GM21717 (cell line): ENCODE data around the gene FRMD8.

ENCODE experiments used
- ATAC-seq: cut with Tn5 transposase; IDR thresholded peaks from one replicate; pipeline ENCODE4 v1.9.1; 2021; ENCODE audit warnings: mild to moderate bottlenecking, moderate library complexity; ENCODE audit not compliant: unreplicated experiment

Gene FRMD8

GRCh38 chr11:65424205-65425104 is 38.0 kb downstream of the FRMD8 start:
- no peak for ATAC-seq

GRCh38 chr11:65425105-65425970 is 38.9 kb downstream of the FRMD8 start:
- ATAC-seq, result no peak

GRCh38 chr11:65425971-65426838 is 39.8 kb downstream of the FRMD8 start:
- ATAC-seq, result no peak

- no peak for ATAC-seq
Measured at GRCh38 chr11:65426839-65427690, 40.6 kb downstream of the FRMD8 start.

- no peak for ATAC-seq
Measured at GRCh38 chr11:65427691-65428577, 41.5 kb downstream of the FRMD8 start.

DNA sequence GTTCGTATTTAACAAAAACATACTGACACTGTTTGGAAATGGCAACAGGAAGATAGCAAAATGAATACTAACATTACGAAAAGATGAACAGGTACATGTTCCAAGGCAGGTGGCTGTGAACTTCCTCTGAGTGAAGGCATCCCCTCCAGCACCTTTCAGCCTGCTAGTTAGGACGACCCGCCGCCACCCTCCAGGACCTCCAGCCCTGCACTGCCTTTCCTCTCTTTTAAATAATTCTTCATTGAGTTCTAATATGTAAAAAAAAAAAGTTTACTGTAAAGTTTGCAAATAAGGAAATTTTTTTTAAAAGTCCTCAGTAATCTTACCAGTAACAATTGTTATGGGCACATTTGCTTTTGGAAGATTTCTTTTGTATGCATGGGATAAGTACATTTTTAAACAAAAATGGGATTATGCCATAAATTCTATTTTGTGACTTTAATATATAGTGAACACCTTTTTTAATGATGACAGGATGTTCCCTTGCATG is 42.2 kb downstream of the FRMD8 start:
- ATAC-seq, result no peak

DNA sequence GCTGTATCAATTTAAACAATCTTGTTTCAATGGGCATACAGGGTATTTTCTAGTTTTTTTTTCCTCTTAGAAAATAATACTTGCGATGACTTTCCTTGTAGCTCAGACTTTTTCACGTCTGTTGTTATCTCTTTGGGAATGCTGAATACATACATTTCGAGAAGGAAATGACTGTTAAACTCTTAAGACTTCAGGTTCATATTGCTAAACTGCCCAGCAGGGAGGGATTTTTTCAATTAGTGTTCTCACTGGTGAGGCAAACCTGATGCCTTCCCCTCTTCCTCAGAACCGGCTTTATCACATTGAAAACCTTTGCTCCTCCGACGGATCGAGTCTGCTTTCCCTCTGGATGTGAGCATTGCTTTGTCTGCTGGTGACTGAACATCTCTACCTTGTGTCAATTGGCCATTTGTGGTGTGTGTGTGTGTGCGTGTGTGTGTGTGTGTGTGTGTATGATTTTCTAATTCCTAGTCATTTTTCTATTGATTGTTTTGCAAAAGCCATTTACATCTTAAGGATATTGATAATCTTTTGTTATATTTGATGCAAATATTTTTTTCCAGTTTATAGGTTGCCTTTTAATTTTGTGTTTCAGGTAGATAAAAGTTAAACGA is 42.7 kb downstream of the FRMD8 start:
- no peak for ATAC-seq

- no peak for ATAC-seq
Measured at GRCh38 chr11:65429724-65430405, 43.4 kb downstream of the FRMD8 start.

GRCh38 chr11:65430406-65431217 is 44.2 kb downstream of the FRMD8 start:
- no peak for ATAC-seq

DNA sequence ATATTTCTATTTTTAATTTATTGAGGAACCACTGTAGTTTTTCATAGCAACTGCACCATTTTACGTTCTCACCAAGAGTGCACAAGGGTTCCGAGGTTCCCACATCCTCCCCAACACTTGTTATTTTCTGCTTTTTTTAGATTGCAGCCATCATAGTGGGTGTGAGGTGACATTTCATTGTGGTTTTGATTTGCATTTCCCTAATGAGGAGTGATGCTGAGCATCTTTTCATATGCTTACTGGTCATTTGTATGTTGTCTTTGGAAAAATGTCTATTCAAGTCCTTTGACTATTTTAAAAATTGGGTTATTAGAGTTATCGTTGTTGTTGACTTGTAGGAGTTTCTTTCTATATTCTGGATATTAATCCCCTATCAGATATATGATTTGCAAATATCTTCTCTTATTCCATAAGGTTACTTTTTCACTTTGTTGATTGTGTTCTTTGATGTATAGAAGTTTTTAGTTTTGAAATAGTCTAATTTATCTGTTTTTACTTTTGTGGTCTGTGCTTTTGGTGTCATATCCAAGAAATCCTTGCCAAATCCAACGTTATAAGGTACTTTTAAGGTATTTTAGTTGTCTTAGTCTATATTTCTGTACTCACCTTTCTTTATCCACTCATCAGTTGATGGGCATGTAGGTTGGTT is 45.1 kb downstream of the FRMD8 start:
- no peak for ATAC-seq

DNA sequence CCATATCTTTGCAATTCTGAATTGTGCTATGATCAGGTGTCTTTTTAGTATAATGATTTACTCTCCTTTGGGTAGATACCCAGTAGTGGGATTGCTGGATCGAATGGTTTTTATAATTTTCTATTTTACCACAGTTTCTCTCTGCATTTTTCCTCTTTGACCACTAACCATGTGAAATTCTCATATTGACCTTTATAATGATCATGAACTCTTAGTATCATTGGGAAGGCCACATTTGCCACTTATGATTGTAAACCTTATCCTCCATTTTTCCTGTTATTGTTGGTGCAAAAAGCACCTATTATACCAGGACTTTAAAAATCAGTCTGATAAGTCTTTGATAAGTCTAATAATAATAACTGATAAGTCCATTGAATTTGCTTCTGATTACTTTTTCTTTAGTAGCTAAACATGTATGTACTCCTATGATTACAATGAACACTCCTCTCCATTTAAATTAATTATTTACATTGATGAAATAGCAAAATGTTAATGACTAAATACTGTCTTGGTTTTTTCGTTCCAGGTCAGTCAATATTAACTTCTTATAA is 45.7 kb downstream of the FRMD8 start:
- no peak for ATAC-seq

DNA sequence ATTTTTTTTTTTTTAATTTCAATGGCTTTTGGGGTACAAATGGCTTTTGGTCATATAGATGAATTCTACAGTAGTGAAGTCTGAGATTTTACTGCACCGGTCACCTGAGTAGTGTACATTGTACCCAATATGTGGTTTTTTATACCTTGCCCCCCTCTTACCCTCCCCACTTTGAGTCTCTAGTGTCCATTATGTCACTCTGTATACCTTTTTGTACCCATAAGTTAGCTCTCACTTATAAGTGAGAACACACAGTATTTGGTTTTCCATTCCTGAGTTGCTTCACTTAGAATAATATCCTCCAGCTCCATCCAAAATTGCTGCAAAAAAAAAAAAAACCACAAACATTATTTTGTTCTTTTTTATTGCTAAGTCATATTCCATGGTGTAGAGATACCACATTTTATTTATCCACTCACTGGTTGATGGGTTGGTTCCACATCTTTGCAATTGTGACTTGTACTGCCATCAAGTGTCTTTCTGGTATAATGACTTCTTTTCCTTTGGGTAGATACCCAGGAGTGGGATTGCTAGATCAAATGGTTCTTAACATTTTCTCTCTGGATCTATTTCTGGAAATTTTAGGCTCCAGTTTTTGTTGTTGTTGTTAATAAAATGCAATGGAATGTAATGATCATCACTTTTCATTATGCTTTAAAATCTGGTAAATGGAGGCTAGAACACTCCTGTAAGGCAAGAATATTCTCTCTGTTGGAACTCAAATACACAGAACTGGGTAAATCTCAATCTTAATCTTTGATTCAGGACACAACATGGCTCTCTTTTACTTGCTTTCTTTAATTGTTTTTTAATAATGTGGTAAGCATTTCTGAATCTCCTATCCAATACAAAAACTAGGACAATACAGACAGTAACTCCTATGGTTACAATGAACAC is 46.5 kb downstream of the FRMD8 start:
- ATAC-seq, result no peak

GRCh38 chr11:65433657-65434056 is 47.2 kb downstream of the FRMD8 start:
- ATAC-seq, result no peak

GRCh38 chr11:65434057-65434666 is 47.7 kb downstream of the FRMD8 start:
- no peak for ATAC-seq
